ENCODE measurements around the gene RAPGEF5. TPM values are rescaled to one million over a fixed set of nuclear protein-coding genes. Genes with fewer than 3 reads are reported as not detected.

Gene RAPGEF5
- total RNA-seq, 1 experiment from 2014 or later: 15.6 TPM

DNA sequence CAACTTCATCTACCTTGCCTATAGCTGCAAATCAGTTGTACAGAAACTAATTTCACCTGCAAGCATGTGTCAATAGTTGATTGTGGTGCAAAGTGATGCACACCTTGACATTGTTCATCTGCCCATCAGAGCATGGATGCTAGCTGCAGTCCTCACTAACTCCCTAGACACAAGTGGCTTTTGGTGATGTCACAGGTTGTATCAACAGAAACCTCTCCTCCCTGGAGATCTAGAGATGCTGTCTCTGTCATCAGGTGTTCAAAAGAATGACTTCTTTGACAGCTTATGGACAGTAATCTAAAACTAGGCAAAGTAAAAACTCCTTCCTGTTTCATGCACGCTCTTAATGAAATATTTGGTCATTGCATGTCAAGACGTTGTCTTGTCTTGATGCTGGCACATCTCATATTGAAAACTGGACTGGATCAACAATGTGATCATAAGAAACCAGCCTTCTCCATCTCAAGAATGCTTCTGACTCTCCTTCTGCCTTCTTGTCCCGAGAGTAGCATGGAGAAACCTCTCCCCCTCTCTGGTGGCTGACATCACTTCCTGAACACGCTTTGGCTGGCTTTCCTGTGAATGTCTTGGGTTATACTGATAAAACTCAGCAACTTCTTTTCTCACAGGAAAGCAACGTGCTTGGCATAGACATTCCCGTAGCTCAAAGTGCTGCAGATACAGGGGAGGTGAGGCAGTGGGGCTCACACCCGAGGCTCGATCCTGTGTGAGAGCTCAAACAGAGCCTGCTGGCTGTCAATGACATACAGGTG is 235.1 kb downstream of the RAPGEF5 start:
- Histone ChIP-seq H3K9ac (ENCODE audit: low read length) (no peak overlapping the region), H3K9me3 (ENCODE audit: control insufficient read depth in 1 of 2, insufficient read depth in 1 of 2, low read depth in 1 of 2, low read length in 2 of 2) (no peaks in the 10 kb centered on the region), H4K20me1 (ENCODE audit: insufficient read depth) (no peaks in the 10 kb centered on the region), H2AFZ (ENCODE audit: low read depth, low read length, poor library complexity, severe bottlenecking) (no peak overlapping the region), H3K27ac (ENCODE audit: low read depth, low read length) (no peak overlapping the region), H3K4me1 (ENCODE audit: control insufficient read depth in 1 of 2, insufficient read depth in 2 of 2, low read length in 2 of 2) (no peaks in the 10 kb centered on the region), H3K79me2 (ENCODE audit: insufficient read depth, low read length) (no peaks in the 10 kb centered on the region), H3K27me3 (ENCODE audit: insufficient read depth, low read length) (no peaks in the 10 kb centered on the region), H3K4me2 (ENCODE audit: low read length) (no peak overlapping the region), H3K9me2 (ENCODE audit: insufficient read depth) (no peaks in the 10 kb centered on the region), H3K36me3 (ENCODE audit: control insufficient read depth in 1 of 2, insufficient read depth in 2 of 2, low read length in 2 of 2) (peaks cover 0 to 2% of the 10 kb centered on the region in 2 experiments; a peak in 1 of 4 replicates), H3K4me3 (replicated peaks in 1 of 2; ENCODE audit: low read depth in 1 of 2, low read length in 2 of 2) (no peak overlapping the region)
- CTCF ChIA-PET: no interaction called here
- BruUV-seq (replicated peaks): no TSS peak
- RAD21 ChIA-PET (ENCODE audit: low non-redundant PET in 1 of 2, low total read pairs in 2 of 2, uncharacterized antibody in 2 of 2, unreplicated experiment in 2 of 2): no interaction called here
- no peak for DNase-seq (ENCODE audit: low read depth, low spot score)
- TF ChIP-seq ZBTB33 (IDR thresholded peaks at IDR 0.05; ENCODE audit: extremely low read depth, insufficient replicate concordance, low read length) (no peak), FOSL1 (IDR thresholded peaks at IDR 0.05; ENCODE audit: low read depth) (no peak), SP1 (IDR thresholded peaks at IDR 0.05; ENCODE audit: low read depth) (no peak), CBX3 (IDR thresholded peaks at IDR 0.05; ENCODE audit: low read depth) (no peak), ELF1 (IDR thresholded peaks at IDR 0.05; ENCODE audit: borderline replicate concordance, low read depth) (no peak), YY1 (IDR thresholded peaks at IDR 0.05; ENCODE audit: extremely low read depth, insufficient replicate concordance, low read depth, low read length) (no peak)
- no peak for ATAC-seq
- intact Hi-C loops (cut with micrococcal nuclease): no loop called here
- POLR2A ChIA-PET: no interaction called here
